ENCODE measurements around the gene CCS.
"Not testable (repeated sequence)": the region's sequence is repeated elsewhere in the genome, so short reads cannot be mapped to it uniquely, and the experiment has no call there.

Gene CCS

DNA sequence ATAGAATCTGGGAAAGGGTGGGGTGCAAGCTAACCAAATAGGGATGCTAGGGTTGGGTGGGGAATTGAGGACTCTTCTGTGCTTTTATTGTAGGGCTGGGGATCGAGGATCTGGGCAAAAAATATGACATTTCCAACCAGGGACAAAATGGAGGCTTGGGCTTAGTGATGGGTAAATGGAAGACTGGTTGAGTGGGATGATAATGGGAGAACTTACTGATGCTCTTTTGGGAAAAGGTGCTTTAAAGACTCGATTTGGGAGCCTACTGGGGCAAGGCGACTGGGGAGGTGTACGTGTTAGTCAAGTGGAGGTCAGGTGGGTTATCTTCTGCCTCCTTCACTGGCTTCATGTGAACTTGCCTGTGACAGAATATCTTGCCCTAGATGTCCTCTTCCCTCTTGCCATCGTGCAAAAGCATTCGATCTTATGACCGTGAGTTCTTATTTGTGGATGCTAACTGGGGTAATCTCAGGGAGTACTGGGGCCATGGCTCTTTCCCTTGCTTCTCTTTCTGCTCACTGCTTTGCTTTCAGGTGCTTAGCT is 35.1 kb downstream of the CCS start:
- no peak for DNase-seq

DNA sequence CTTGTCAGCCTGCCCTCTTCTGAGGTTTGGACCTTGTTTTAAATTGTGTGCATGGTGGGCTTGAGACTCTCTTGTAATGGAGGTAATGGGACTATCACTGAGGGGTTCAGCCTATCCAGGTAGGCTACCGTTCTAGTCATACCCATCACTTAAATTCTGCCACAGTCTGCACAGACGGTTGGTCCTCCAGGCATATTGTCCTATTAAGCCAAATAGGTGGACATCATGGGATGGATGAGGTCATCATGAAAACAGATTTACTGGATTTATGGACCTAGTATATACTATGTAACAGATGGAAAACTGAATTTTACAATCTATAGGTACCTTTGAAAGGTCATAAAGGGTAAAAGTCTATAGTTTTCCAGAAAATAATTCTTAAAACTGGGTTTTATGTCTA is 36.4 kb downstream of the CCS start:
- DNase-seq, result no peak

DNA sequence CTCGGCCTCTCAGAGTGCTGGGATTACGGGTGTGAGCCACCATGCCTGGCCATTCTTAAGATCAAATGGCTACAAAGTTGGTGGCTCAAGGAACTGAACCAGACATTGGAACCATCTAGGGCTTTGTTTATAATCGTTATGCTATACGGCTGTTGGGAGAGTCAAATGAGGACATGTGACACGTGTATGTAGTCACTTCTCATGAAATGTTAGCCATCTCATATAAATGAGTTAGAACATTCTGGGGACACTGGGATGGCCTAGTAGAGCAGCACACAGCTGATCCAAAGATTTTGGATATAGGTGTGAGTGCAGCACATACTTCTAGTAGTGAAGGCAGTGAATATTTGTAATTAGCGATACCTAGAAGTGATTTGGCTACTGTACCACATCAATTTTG is 38.9 kb downstream of the CCS start:
- DNase-seq, result no peak

GRCh38 chr11:66632952-66633351 is 40.0 kb downstream of the CCS start:
- DNase-seq, result no peak

DNA sequence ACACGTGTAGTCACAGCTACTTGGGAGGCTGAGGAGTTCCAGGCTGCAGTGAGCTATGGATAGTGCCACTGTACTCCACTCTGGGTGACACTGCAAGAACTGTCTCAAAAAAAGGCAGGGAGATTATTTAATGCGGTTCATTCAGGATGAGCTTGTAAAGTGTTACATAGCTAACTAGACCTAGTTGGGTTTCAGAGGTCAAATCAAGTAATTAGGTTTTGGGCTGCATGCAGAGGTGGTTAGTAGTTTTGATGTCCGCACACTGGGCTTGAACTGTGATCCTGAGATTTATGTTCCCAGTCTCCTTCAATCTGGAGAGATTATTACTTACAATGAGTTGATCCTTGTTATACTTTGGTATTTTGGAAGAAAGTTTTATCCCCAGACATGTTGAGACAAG is 43.4 kb downstream of the CCS start:
- no peak for DNase-seq

GRCh38 chr11:66637557-66638176 is 44.7 kb downstream of the CCS start:
- DNase-seq, result no peak

GRCh38 chr11:66638177-66639065 is 45.4 kb downstream of the CCS start, which contains the start of gene RBM4:
TSS of gene RBM4 (plus strand) at chr11:66638703. CDS start at chr11:66639712, 1,009 bp downstream.
- DNase-seq, result peak; percentile 93

GRCh38 chr11:66639066-66639813 is 46.3 kb downstream of the CCS start:
- no peak for DNase-seq

DNA sequence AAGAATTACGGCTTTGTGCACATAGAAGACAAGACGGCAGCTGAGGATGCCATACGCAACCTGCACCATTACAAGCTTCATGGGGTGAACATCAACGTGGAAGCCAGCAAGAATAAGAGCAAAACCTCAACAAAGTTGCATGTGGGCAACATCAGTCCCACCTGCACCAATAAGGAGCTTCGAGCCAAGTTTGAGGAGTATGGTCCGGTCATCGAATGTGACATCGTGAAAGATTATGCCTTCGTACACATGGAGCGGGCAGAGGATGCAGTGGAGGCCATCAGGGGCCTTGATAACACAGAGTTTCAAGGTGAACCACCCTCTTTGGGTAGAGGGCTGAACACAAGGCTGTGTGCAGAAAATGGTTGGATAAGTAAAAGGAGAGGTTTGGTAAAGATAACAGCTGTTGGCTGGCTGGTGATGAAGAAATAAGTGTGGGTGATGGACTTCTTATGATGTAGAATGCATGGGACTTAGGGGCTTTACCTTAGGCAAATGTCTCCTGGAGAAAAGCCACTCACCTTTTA is 46.9 kb downstream of the CCS start:
- not testable (repeated sequence) for DNase-seq

DNA sequence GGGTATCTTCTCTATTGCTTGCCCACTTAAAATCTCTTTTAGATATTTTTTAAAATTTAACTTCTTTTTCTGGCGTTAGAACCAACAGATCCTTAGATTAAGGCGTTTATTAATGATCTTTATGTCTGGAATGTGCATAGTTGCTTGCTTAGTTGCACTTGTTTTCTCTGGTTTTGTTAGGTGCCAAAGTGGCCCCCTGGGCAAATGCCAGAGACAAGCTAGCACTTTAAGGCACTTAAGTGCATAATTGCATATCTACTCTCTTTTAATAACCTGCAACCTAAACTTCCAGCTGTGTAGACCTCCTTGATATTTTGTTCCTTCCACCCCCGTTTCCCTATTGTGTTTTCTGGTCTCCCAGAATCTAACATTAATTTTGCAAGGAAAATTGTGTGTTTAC is 48.8 kb downstream of the CCS start:
- no peak for DNase-seq

DNA sequence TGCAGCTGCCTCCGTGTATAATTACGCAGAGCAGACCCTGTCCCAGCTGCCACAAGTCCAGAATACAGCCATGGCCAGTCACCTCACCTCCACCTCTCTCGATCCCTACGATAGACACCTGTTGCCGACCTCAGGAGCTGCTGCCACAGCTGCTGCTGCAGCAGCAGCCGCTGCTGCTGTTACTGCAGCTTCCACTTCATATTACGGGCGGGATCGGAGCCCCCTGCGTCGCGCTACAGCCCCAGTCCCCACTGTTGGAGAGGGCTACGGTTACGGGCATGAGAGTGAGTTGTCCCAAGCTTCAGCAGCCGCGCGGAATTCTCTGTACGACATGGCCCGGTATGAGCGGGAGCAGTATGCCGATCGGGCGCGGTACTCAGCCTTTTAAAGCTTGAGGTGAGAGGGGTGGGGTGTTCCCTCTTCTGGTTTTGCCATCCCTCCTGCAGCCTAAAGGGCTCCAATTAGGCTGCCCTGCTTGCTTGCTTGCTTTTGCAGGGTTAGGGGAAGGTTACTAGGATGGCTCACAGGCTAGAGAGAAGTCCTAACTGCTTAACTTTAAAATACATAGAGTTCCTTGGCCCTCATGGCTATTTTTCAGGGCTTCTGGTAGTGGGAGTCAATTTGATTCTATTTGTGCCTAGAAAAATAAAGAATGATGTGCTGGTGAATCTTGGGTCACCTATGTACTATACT is 50.9 kb downstream of the CCS start:
- DNase-seq, result no peak

DNA sequence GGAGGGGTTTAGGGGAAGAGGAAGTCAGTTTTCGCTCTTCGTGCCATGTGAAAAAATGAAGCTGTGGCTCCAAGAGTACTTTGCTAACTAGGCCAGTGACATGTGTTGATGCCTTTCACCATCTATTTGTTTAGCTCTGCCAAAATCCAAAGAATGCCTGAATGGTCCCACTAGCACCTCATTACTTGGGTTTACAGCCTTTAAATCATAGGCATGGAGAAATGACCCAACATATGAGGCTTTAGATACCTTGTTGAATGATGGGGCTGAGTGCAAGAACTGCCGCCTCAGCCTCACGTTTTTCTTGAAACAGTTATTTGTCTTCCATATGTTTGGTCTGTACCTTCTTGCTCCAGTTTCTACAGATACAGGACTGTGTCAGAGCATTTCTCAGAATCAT is 53.8 kb downstream of the CCS start:
- DNase-seq, result no peak

DNA sequence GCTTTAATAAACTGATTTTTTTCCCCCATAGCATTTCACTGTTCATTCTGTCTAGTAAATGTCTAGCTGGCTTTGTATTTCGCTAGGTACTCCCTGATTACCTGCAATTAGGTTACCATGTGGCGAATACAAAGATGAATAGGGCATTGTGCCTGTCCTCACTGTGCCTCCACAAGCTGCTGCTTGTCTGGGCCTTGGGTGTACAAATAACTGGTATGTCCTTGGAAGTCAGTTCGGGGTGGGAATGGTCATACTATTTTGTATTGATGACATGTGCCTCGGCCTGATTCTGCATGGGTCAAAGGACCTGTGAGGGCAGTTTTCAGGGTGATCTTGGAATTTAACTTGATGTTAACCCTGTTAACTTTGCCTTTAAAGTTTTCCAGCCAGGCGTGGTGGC is 56.9 kb downstream of the CCS start:
- no peak for DNase-seq

- DNase-seq, result no peak
Measured at GRCh38 chr11:66651016-66651415, 58.0 kb downstream of the CCS start.

GRCh38 chr11:66652651-66653050 is 59.7 kb downstream of the CCS start:
- no peak for DNase-seq

DNA sequence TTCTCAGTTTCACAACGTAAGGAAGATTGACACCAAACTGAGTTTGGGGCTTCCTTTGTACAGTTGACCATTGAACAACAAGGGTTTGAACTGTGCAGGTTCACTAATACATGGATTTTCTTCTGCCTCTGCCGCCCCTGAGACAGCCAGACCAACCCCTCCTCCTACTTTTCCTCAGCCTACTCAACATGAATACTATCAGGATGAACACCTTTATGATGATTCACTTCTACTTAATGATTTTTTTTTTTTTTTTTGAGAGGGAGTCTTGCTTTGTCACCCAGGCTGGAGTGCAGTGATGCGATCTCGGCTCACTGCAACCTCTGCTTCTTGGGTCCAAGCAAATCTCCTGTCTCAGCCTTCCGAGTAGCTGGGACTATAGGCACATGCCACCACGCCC is 60.1 kb downstream of the CCS start:
- DNase-seq, result no peak

Data from activated CD4-positive, alpha-beta T cell treated with anti-CD3 and anti-CD28 coated beads for 1 hour (primary cell).